ENCODE measurements around the gene ZSCAN23. TPM values are rescaled to one million over a fixed set of nuclear protein-coding genes. Genes with fewer than 3 reads are reported as not detected.
"Not testable (repeated sequence)": the region's sequence is repeated elsewhere in the genome, so short reads cannot be mapped to it uniquely, and the experiment has no call there.

ZSCAN23 gene
- total RNA-seq, 2 donors from 2014 or later = 4.1 to 7.1 TPM

DNA sequence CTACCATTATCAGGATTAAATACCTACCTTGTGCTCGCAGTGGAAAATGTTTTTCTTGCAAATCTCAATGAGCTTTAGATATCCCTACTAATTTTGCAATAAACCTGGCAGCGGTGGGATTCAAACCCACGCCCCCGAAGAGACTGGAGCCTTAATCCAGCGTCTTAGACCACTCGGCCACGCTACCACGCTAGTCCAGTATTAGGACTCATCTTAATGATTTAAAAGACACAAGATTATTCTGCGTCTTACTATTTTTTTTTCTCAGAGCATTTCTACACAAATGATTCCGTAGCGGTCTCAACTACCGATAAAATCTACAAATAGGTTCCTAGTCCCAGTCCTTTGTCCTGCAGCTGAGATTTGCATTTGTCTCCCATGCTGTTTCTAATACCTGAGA, 35.2 kb upstream of the ZSCAN23 start:
- H3K27me3 ChIP-seq (ENCODE audit: control insufficient read depth, insufficient read depth, low read length, poor library complexity, severe bottlenecking) = peaks cover 29% of the 10 kb centered on the region
- Mint-ChIP-seq H3K36me3 (ENCODE audit: low read depth) (no peaks in the 10 kb centered on the region), H3K27me3 (ENCODE audit: insufficient read depth) (peaks cover 47% of the 10 kb centered on the region), H3K9me3 (peaks cover 4% of the 10 kb centered on the region), H3K27ac (no peak overlapping the region), H3K4me3 (peak overlapping the region; percentile 38), H3K4me1 (peaks cover 4% of the 10 kb centered on the region)
- H3K4me1 ChIP-seq (ENCODE audit: control insufficient read depth, insufficient read depth, low read length) = no peaks in the 10 kb centered on the region
- H3K4me3 ChIP-seq (ENCODE audit: low read length) = no peak overlapping the region
- peaks cover 5% of the 10 kb centered on the region for H3K9me3 ChIP-seq (ENCODE audit: control insufficient read depth, low read length)
- no peak overlapping the region for H3K9ac ChIP-seq (ENCODE audit: extremely low read depth, low read length, poor library complexity, severe bottlenecking)
- TF ChIP-seq, protein P1, sequence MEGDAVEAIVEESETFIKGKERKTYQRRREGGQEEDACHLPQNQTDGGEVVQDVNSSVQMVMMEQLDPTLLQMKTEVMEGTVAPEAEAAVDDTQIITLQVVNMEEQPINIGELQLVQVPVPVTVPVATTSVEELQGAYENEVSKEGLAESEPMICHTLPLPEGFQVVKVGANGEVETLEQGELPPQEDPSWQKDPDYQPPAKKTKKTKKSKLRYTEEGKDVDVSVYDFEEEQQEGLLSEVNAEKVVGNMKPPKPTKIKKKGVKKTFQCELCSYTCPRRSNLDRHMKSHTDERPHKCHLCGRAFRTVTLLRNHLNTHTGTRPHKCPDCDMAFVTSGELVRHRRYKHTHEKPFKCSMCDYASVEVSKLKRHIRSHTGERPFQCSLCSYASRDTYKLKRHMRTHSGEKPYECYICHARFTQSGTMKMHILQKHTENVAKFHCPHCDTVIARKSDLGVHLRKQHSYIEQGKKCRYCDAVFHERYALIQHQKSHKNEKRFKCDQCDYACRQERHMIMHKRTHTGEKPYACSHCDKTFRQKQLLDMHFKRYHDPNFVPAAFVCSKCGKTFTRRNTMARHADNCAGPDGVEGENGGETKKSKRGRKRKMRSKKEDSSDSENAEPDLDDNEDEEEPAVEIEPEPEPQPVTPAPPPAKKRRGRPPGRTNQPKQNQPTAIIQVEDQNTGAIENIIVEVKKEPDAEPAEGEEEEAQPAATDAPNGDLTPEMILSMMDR (conservative IDR thresholded peaks at IDR 0.05) = no peak
- H3K27ac ChIP-seq (ENCODE audit: low read depth, low read length) = no peak overlapping the region
- DNase-seq = no peak
- no peaks in the 10 kb centered on the region for H3K36me3 ChIP-seq (ENCODE audit: control insufficient read depth, insufficient read depth, low read length)
- WGBS, 2 experiments (ENCODE audit: insufficient coverage in 1 of 2, insufficient read length in 1 of 2) = 90 to 93% methylated on average over 12 of the region's 12 CpGs

DNA sequence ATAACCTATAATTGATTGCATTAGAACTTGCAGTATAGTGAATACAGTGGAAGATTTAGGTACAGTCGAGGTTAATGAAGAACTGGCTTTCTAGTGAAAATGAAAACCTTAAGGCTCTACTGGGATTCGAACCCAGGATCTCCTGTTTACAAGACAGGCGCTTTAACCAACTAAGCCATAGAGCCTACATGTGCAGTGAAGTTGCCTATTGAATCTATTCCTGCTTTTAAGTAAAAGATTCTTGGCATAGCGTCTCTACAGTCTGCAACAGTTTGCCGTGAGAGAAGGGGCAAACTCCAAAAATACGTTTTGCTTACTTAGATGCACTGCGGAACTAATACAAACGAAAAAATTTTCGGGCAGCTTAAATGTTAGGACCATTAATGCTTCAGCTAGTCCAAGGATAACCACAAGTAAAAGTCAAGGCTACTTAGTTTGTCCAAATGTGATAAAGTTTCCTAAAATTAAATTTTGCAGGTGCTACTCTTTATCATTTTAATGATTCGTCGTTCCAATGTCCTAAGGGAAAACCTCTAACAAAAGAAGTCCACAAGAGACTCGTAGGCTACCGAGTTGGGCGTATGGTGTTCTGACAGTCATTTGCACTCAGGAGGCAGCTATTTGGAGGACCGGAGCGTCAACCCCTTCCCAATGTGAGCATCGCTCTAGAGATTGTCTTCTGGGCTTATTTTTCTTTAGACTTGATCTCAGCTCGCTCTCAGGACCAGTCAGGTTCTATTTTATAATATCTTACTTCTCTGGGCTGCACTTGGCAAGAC, 31.3 kb upstream of the ZSCAN23 start:
- H3K9me3 ChIP-seq (ENCODE audit: control insufficient read depth, low read length) = peaks cover 5% of the 10 kb centered on the region
- H3K9me3 Mint-ChIP-seq = peaks cover 4% of the 10 kb centered on the region
- TF ChIP-seq, protein P1 (conservative IDR thresholded peaks at IDR 0.05) = no peak
- 2 to 3% methylated on average over 16 to 18 of the region's 18 CpGs for WGBS, 2 experiments (ENCODE audit: insufficient coverage in 1 of 2, insufficient read length in 1 of 2)
- H3K27me3 ChIP-seq (ENCODE audit: control insufficient read depth, insufficient read depth, low read length, poor library complexity, severe bottlenecking) = peaks cover 5% of the 10 kb centered on the region
- H3K36me3 ChIP-seq (ENCODE audit: control insufficient read depth, insufficient read depth, low read length) = no peaks in the 10 kb centered on the region
- peak; percentile 67 for DNase-seq
- H3K36me3 Mint-ChIP-seq (ENCODE audit: low read depth) = no peaks in the 10 kb centered on the region
- peak overlapping the region; percentile 96 for H3K4me3 ChIP-seq (ENCODE audit: low read length)
- H3K27me3 Mint-ChIP-seq (ENCODE audit: insufficient read depth) = peaks cover 22% of the 10 kb centered on the region
- peak overlapping the region; percentile 29 for H3K9ac ChIP-seq (ENCODE audit: extremely low read depth, low read length, poor library complexity, severe bottlenecking)
- H3K4me1 ChIP-seq (ENCODE audit: control insufficient read depth, insufficient read depth, low read length) = no peaks in the 10 kb centered on the region
- H3K4me1 Mint-ChIP-seq = peaks cover 4% of the 10 kb centered on the region
- H3K27ac ChIP-seq (ENCODE audit: low read depth, low read length) = no peak overlapping the region
- no peak overlapping the region for H3K27ac Mint-ChIP-seq
- H3K4me3 Mint-ChIP-seq = peak overlapping the region; percentile 78

DNA sequence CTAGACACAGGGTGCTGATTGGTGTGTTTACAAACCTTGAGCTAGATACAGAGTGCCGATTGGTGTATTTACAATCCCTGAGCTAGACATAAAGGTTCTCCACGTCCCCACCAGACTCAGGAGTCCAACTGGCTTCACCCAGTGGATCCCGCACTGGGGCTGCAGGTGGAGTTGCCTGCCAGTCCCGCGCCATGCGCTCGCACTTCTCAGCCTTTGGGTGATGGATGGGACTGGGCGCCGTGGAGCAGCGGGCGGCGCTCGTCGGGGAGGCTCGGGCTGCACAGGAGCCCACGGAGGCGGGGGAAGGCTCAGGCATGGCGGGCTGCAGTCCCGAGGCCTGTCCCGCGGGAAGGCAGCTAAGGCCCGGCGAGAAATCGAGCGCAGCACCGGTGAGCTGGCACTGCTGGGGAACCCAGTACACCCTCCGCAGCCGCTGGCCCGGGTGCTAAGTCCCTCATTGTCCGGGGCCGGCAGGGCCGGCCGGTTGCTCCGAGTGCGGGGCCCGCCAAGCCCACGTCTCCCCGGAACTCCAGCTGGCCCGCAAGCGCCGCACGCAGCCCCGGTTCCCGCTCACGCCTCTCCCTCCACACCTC, 26.0 kb upstream of the ZSCAN23 start:
- H3K4me3 ChIP-seq (ENCODE audit: low read length); H3K27ac ChIP-seq (ENCODE audit: low read depth, low read length); H3K36me3 Mint-ChIP-seq (ENCODE audit: low read depth); DNase-seq; H3K27ac Mint-ChIP-seq; H3K4me1 Mint-ChIP-seq; H3K36me3 ChIP-seq (ENCODE audit: control insufficient read depth, insufficient read depth, low read length); H3K27me3 ChIP-seq (ENCODE audit: control insufficient read depth, insufficient read depth, low read length, poor library complexity, severe bottlenecking); H3K9ac ChIP-seq (ENCODE audit: extremely low read depth, low read length, poor library complexity, severe bottlenecking); H3K4me1 ChIP-seq (ENCODE audit: control insufficient read depth, insufficient read depth, low read length): not testable (repeated sequence)
- peaks cover 16% of the 10 kb centered on the region for H3K27me3 Mint-ChIP-seq (ENCODE audit: insufficient read depth)
- H3K9me3 ChIP-seq (ENCODE audit: control insufficient read depth, low read length) = peaks cover 11% of the 10 kb centered on the region
- H3K9me3 Mint-ChIP-seq = peaks cover 16% of the 10 kb centered on the region
- 95 to 97% methylated on average over 8 to 45 of the region's 45 CpGs for WGBS, 2 experiments (ENCODE audit: insufficient coverage in 1 of 2, insufficient read length in 1 of 2)
- H3K4me3 Mint-ChIP-seq = peak overlapping the region; percentile 43

All from endodermal cell (in vitro differentiated cells).